ENCODE measurements around the gene USP40.

Gene USP40

DNA sequence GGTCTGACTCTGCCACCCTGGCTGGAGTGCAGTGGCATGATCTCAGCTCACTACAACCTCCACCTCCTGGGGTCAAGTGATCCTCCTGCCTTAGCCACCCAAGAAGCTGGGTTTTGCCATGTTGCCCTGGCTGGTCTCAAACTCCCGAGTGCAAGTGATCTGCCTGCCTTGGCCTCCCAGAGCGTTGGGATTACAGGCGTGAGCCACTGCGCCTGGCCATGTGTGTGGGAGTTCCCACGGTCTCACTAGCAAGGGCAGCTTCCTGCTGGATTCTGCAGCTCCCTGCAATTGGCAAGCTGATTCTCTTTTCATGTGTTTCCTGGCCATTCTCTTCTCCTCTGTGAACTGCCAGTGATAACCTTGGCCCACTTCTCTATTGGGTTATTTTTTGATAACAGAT lies 84.0 kb downstream of the USP40 start:
- Histone ChIP-seq H3K27ac (ENCODE audit: low read depth, low read length) (no peak overlapping the region), H4K20me1 (ENCODE audit: low read depth, low read length) (no peaks in the 10 kb centered on the region), H3K27me3 (ENCODE audit: low read length) (no peaks in the 10 kb centered on the region), H3F3A (ENCODE audit: insufficient read depth) (no peaks in the 10 kb centered on the region), H2AFZ (ENCODE audit: low read depth, low read length, severe bottlenecking) (no peak overlapping the region), H3K9me2 (replicated peaks; ENCODE audit: insufficient read depth, low read length) (no peaks in the 10 kb centered on the region), H3K9me3 (ENCODE audit: insufficient read depth, low read length) (no peaks in the 10 kb centered on the region), H3K4me3 (ENCODE audit: insufficient read depth, low read length, poor library complexity, severe bottlenecking) (no peak overlapping the region), H3K4me2 (ENCODE audit: low read depth, low read length, poor library complexity, severe bottlenecking) (no peak overlapping the region), H3K9ac (ENCODE audit: low read length) (no peak overlapping the region), H3K79me2 (ENCODE audit: insufficient read depth, low read length) (no peaks in the 10 kb centered on the region), H3K36me3 (ENCODE audit: low read length) (no peaks in the 10 kb centered on the region)
- TF ChIP-seq EZH2phosphoT487 (conservative IDR thresholded peaks at IDR 0.05; ENCODE audit: low read length) (no peak), CTCF (IDR thresholded peaks at IDR 0.05; ENCODE audit: insufficient read depth, low read length, poor library complexity, severe bottlenecking) (no peak)

DNA sequence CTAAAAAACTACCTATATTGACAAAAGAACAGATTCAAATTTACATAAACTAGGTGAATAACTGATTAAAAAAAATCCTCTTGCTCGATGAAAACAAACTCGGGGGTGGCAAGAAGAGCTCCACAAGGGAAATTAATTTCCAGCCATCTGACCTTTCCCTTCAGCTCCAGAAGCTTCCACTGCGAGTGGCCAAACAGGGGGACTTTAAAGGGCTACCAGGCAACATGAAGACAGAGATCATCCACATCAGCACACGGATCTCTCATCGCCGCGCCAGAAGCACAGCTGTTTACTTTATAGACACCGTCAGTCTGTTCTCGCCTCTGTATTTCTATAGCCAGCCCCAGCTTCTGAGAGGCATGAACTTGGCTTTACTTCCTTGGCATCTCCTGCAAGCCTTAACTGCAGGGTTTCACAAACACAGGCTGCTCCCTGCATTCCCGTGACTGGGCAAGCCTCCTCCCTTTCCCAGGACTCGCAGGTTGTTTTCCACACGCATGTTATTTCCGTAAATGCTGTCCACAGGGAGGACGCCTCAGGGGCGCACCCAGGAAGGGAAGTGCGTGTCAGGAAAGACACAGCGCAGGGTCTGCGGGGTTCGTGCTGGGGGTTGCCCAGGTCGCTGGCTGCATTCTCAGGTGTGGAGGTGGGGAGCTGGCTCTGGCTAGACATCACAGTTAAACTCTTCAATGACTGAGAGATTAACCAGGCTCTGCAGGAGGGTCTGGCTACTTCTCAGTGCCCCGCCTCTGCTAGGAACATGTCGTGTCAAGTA lies 85.0 kb downstream of the USP40 start:
- Histone ChIP-seq H3K4me2 (ENCODE audit: low read depth, low read length, poor library complexity, severe bottlenecking) (no peak overlapping the region), H3K4me3 (ENCODE audit: insufficient read depth, low read length, poor library complexity, severe bottlenecking) (no peak overlapping the region), H3F3A (ENCODE audit: insufficient read depth) (no peaks in the 10 kb centered on the region), H3K36me3 (ENCODE audit: low read length) (no peaks in the 10 kb centered on the region), H2AFZ (ENCODE audit: low read depth, low read length, severe bottlenecking) (no peak overlapping the region), H3K9me2 (replicated peaks; ENCODE audit: insufficient read depth, low read length) (no peaks in the 10 kb centered on the region), H3K9ac (ENCODE audit: low read length) (no peak overlapping the region), H4K20me1 (ENCODE audit: low read depth, low read length) (no peaks in the 10 kb centered on the region), H3K9me3 (ENCODE audit: insufficient read depth, low read length) (no peaks in the 10 kb centered on the region), H3K27ac (ENCODE audit: low read depth, low read length) (no peak overlapping the region), H3K79me2 (ENCODE audit: insufficient read depth, low read length) (no peaks in the 10 kb centered on the region), H3K27me3 (ENCODE audit: low read length) (no peaks in the 10 kb centered on the region)
- TF ChIP-seq EZH2phosphoT487 (conservative IDR thresholded peaks at IDR 0.05; ENCODE audit: low read length) (no peak), CTCF (IDR thresholded peaks at IDR 0.05; ENCODE audit: insufficient read depth, low read length, poor library complexity, severe bottlenecking) (no peak)

DNA sequence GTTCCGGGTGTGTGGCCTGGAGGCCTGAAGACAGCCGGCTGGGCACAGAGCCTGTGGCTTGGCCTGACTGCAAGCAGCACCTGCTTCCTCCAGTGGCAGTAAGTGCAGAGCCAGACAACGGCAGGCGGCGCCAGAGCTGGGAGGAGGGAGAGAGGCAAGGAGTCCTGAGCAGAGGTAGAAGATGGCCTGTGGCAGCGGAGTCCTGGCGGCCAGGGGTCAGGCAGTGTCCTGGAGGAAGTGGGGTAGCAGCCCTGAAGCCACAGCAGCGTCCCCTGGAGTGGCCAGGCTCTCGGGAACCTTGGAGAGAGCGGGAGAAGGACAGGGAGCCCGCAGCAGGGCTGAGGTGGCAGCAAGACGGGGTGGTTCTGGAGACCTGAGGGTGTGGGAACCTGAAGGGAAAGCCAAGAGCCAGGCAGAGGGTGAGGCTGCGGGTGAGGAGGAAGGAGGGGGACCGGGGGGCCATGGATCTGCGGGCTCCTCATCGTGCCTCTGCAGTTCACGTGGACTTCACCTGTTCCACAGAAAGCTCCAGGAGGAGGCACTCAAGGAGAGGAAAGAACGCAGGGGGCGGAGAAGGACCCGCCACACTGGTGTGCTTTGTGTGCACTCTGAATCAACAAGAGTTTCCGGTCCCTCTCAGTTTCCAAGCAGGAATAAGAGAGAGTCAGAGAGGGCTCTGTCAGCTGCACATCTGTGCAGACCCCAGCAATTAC lies 85.9 kb downstream of the USP40 start:
- H3K9ac ChIP-seq (ENCODE audit: low read length) = no peak overlapping the region
- no peaks in the 10 kb centered on the region for H3F3A ChIP-seq (ENCODE audit: insufficient read depth)
- no peak for TF ChIP-seq EZH2phosphoT487 (conservative IDR thresholded peaks at IDR 0.05; ENCODE audit: low read length)
- TF ChIP-seq CTCF (IDR thresholded peaks at IDR 0.05; ENCODE audit: insufficient read depth, low read length, poor library complexity, severe bottlenecking) = peak; percentile 45
- H3K4me2 ChIP-seq (ENCODE audit: low read depth, low read length, poor library complexity, severe bottlenecking) = no peak overlapping the region
- peak overlapping the region; percentile 38 for H2AFZ ChIP-seq (ENCODE audit: low read depth, low read length, severe bottlenecking)
- H3K27me3 ChIP-seq (ENCODE audit: low read length) = no peaks in the 10 kb centered on the region
- H3K9me3 ChIP-seq (ENCODE audit: insufficient read depth, low read length) = no peaks in the 10 kb centered on the region
- H3K79me2 ChIP-seq (ENCODE audit: insufficient read depth, low read length) = no peaks in the 10 kb centered on the region
- no peaks in the 10 kb centered on the region for H3K36me3 ChIP-seq (ENCODE audit: low read length)
- no peaks in the 10 kb centered on the region for H3K9me2 ChIP-seq (replicated peaks; ENCODE audit: insufficient read depth, low read length)
- no peak overlapping the region for H3K4me3 ChIP-seq (ENCODE audit: insufficient read depth, low read length, poor library complexity, severe bottlenecking)
- no peak overlapping the region for H3K27ac ChIP-seq (ENCODE audit: low read depth, low read length)
- H4K20me1 ChIP-seq (ENCODE audit: low read depth, low read length) = no peaks in the 10 kb centered on the region
